ENCODE data around the gene ARHGAP15. TPM values are rescaled to one million over a fixed set of nuclear protein-coding genes. Genes with fewer than 3 reads are reported as not detected.

The ARHGAP15 gene
- total and polyA plus RNA-seq, 4 donors = 3.8 to 17.9 (median 13.2) TPM

DNA sequence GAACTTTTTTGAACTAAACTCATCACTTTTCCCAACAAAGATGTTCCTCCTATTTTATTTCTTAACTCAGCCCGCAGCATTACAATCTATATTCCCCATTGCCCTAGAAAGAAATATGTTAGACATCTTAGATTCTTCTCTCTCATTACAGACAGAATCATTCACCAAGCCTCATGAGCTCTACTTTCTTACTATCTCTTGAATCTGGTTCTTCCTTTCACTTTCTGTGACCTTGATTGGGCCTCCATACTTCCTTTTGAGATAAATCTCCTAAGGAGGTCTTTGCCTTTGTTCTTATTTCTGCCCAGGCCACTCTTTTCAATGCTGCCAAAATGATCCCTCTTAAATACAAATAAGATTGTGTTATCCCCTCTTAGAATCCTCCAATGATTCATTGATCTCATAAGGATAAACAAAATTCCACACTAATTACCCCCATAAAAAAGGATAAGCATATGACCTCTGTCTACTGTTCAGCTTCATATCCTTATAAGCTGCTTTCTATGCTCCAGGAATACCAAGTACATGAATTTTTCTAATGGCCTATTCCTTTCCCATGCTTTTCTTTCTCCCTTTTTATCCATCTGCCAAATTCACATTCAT, 400.0 kb downstream of the ARHGAP15 start (continued):
- TF ChIP-seq, protein P1, sequence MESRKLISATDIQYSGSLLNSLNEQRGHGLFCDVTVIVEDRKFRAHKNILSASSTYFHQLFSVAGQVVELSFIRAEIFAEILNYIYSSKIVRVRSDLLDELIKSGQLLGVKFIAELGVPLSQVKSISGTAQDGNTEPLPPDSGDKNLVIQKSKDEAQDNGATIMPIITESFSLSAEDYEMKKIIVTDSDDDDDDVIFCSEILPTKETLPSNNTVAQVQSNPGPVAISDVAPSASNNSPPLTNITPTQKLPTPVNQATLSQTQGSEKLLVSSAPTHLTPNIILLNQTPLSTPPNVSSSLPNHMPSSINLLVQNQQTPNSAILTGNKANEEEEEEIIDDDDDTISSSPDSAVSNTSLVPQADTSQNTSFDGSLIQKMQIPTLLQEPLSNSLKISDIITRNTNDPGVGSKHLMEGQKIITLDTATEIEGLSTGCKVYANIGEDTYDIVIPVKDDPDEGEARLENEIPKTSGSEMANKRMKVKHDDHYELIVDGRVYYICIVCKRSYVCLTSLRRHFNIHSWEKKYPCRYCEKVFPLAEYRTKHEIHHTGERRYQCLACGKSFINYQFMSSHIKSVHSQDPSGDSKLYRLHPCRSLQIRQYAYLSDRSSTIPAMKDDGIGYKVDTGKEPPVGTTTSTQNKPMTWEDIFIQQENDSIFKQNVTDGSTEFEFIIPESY (IDR thresholded peaks at IDR 0.05) = no peak
- TF ChIP-seq FOXA2 (IDR thresholded peaks at IDR 0.05) (no peak), RAD21 (IDR thresholded peaks at IDR 0.05) (no peak)

DNA sequence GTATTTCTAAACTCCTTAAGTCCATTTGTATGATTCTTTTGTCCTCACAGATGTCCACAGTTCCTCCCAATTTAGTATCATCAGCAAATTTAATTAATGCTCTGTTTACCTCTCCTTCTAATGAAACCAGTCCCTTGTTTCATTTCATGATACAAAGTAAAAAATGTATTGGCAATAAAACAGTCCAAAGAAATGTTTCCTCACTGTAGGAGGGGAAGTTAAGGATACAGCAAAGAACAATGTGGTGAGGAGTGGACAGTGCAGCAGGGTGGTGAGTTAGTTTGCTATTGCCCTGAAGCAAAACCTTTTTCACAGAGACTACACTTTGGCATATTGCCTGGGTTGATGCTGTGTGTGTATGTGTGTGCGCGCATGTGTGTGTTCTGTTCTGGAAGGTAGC, 401.5 kb downstream of the ARHGAP15 start:
- H3K9ac ChIP-seq (ENCODE audit: low read depth in 1 of 2, low read length in 2 of 2) = no peak overlapping the region
- H3K36me3 ChIP-seq (ENCODE audit: control insufficient read depth in 4 of 4, insufficient read depth in 3 of 4, low read depth in 1 of 4, low read length in 3 of 4) = no peaks in the 10 kb centered on the region
- no peak overlapping the region for H3K4me3 ChIP-seq (ENCODE audit: low read depth in 1 of 3, low read length in 3 of 3)
- TF ChIP-seq RXRA (IDR thresholded peaks at IDR 0.05) (no peak), GABPA (IDR thresholded peaks at IDR 0.05 in 1 of 2, conservative IDR thresholded peaks at IDR 0.05 in 1 of 2) (no peak), FOXA1 (IDR thresholded peaks at IDR 0.05) (no peak), RAD21 (IDR thresholded peaks at IDR 0.05) (no peak), JUND (IDR thresholded peaks at IDR 0.05) (no peak), NR2F2 (IDR thresholded peaks at IDR 0.05) (no peak), FOXA2 (IDR thresholded peaks at IDR 0.05) (no peak), HNF4A (conservative IDR thresholded peaks at IDR 0.05) (no peak), EGR1 (IDR thresholded peaks at IDR 0.05; ENCODE audit: low read depth in 2 of 2) (no peak), SP1 (IDR thresholded peaks at IDR 0.05) (no peak)
- TF ChIP-seq, protein P2, sequence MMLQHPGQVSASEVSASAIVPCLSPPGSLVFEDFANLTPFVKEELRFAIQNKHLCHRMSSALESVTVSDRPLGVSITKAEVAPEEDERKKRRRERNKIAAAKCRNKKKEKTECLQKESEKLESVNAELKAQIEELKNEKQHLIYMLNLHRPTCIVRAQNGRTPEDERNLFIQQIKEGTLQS (IDR thresholded peaks at IDR 0.05) = no peak
- TF ChIP-seq, protein P3, sequence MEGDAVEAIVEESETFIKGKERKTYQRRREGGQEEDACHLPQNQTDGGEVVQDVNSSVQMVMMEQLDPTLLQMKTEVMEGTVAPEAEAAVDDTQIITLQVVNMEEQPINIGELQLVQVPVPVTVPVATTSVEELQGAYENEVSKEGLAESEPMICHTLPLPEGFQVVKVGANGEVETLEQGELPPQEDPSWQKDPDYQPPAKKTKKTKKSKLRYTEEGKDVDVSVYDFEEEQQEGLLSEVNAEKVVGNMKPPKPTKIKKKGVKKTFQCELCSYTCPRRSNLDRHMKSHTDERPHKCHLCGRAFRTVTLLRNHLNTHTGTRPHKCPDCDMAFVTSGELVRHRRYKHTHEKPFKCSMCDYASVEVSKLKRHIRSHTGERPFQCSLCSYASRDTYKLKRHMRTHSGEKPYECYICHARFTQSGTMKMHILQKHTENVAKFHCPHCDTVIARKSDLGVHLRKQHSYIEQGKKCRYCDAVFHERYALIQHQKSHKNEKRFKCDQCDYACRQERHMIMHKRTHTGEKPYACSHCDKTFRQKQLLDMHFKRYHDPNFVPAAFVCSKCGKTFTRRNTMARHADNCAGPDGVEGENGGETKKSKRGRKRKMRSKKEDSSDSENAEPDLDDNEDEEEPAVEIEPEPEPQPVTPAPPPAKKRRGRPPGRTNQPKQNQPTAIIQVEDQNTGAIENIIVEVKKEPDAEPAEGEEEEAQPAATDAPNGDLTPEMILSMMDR (IDR thresholded peaks at IDR 0.05; ENCODE audit: low read depth, low read length, missing input control) = no peak
- TF ChIP-seq, protein P4, sequence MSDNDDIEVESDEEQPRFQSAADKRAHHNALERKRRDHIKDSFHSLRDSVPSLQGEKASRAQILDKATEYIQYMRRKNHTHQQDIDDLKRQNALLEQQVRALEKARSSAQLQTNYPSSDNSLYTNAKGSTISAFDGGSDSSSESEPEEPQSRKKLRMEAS (IDR thresholded peaks at IDR 0.05) = no peak
- TF ChIP-seq, protein P5, sequence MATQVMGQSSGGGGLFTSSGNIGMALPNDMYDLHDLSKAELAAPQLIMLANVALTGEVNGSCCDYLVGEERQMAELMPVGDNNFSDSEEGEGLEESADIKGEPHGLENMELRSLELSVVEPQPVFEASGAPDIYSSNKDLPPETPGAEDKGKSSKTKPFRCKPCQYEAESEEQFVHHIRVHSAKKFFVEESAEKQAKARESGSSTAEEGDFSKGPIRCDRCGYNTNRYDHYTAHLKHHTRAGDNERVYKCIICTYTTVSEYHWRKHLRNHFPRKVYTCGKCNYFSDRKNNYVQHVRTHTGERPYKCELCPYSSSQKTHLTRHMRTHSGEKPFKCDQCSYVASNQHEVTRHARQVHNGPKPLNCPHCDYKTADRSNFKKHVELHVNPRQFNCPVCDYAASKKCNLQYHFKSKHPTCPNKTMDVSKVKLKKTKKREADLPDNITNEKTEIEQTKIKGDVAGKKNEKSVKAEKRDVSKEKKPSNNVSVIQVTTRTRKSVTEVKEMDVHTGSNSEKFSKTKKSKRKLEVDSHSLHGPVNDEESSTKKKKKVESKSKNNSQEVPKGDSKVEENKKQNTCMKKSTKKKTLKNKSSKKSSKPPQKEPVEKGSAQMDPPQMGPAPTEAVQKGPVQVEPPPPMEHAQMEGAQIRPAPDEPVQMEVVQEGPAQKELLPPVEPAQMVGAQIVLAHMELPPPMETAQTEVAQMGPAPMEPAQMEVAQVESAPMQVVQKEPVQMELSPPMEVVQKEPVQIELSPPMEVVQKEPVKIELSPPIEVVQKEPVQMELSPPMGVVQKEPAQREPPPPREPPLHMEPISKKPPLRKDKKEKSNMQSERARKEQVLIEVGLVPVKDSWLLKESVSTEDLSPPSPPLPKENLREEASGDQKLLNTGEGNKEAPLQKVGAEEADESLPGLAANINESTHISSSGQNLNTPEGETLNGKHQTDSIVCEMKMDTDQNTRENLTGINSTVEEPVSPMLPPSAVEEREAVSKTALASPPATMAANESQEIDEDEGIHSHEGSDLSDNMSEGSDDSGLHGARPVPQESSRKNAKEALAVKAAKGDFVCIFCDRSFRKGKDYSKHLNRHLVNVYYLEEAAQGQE (IDR thresholded peaks at IDR 0.05) = no peak
- TF ChIP-seq, protein P1 (IDR thresholded peaks at IDR 0.05) = no peak
- WGBS = 58% methylated on average over 2 of the region's 2 CpGs
- H3K4me1 ChIP-seq (ENCODE audit: control insufficient read depth in 4 of 4, insufficient read depth in 4 of 4, low read length in 3 of 4) = peaks cover 0 to 4% (median 0%) of the 10 kb centered on the region in 4 donors
- no peak for DNase-seq (ENCODE audit: low spot score)
- no peaks in the 10 kb centered on the region for H3K9me3 ChIP-seq (ENCODE audit: control insufficient read depth in 4 of 4, low read length in 3 of 4)
- no peaks in the 10 kb centered on the region for H3K27me3 ChIP-seq (ENCODE audit: control insufficient read depth in 4 of 4, insufficient read depth in 4 of 4, low read length in 3 of 4)
- no peak overlapping the region for H3K27ac ChIP-seq (ENCODE audit: low read depth in 1 of 2, low read length in 2 of 2)

Data from liver (tissue), 9 donors.